ENCODE results near the gene HOXB4.

The HOXB4 gene

GRCh38 chr17:48577946-48578615 lies at the start of gene HOXB4:
Gene HOXB4 (minus strand): TSS chr17:48578350. CDS start chr17:48578319, 31 bp downstream.
- DNase-seq, result no peak

GRCh38 chr17:48627118-48627597 lies 49.0 kb upstream of the HOXB4 start:
- DNase-seq, result no peak

GRCh38 chr17:48626245-48627117 lies 48.3 kb upstream of the HOXB4 start, which contains the start of gene HOXB9:
Gene HOXB9 (minus strand): TSS chr17:48626358. CDS start chr17:48626269, 89 bp downstream.
- no peak for DNase-seq

- no peak for DNase-seq
Measured at GRCh38 chr17:48625495-48626244, 47.5 kb upstream of the HOXB4 start.

GRCh38 chr17:48624544-48625494 lies 46.7 kb upstream of the HOXB4 start:
- no peak for DNase-seq

- no peak for DNase-seq
Measured at GRCh38 chr17:48624118-48624517, 46.0 kb upstream of the HOXB4 start.

GRCh38 chr17:48623583-48623982 lies 45.4 kb upstream of the HOXB4 start:
- DNase-seq, result no peak

- no peak for DNase-seq
Measured at GRCh38 chr17:48622857-48623256, 44.7 kb upstream of the HOXB4 start.

- DNase-seq, result no peak
Measured at GRCh38 chr17:48621410-48622392, 43.6 kb upstream of the HOXB4 start.

GRCh38 chr17:48620461-48621139 lies 42.5 kb upstream of the HOXB4 start:
- DNase-seq, result no peak

- DNase-seq, result no peak
Measured at GRCh38 chr17:48619826-48620449, 41.8 kb upstream of the HOXB4 start.

GRCh38 chr17:48618256-48618896 lies 40.2 kb upstream of the HOXB4 start:
- peak; percentile 18 for DNase-seq

GRCh38 chr17:48617471-48618255 lies 39.5 kb upstream of the HOXB4 start:
- no peak for DNase-seq

- no peak for DNase-seq
Measured at GRCh38 chr17:48616717-48617470, 38.7 kb upstream of the HOXB4 start.

GRCh38 chr17:48615963-48616716 lies 38.0 kb upstream of the HOXB4 start:
- DNase-seq, result no peak
